Mesenteric fat pad (tissue), 1 donor: ENCODE data around the gene STIM1. TPM values are rescaled to one million over a fixed set of nuclear protein-coding genes. Genes with fewer than 3 reads are reported as not detected.

ENCODE experiments used
- DNase-seq: peaks from one replicate; pipeline ENCODE4 v3.0.0-alpha.2; 2020; ENCODE audit warnings: low spot score
- total RNA-seq: library from RNA; stranded (reverse); fragmentation: NEBNext Ultra II Directional; extraction: Animal tissue kit (Norgen Biotek cat#: 25700); gene quantifications from one replicate; pipeline ENCODE4 v1.2.1, GENCODE V29; 2021
- donor health status: DM: yes; HTN: yes; CAD: no.

STIM1 gene
- total RNA-seq, 1 donor from 2014 or later, result 125 TPM

- no peak for DNase-seq
These were observed 206.2 kb downstream of the STIM1 start for GRCh38 chr11:4061700-4062099.

GRCh38 chr11:4063348-4063747 is 207.9 kb downstream of the STIM1 start:
- no peak for DNase-seq

- no peak for DNase-seq
These were observed 209.0 kb downstream of the STIM1 start for GRCh38 chr11:4064278-4064955.

- no peak for DNase-seq
These were observed 209.6 kb downstream of the STIM1 start for GRCh38 chr11:4065086-4065485.

GRCh38 chr11:4065601-4066377 is 210.3 kb downstream of the STIM1 start:
- DNase-seq, result no peak

GRCh38 chr11:4066910-4067309 is 211.4 kb downstream of the STIM1 start:
- no peak for DNase-seq

- no peak for DNase-seq
These were observed 213.5 kb downstream of the STIM1 start for GRCh38 chr11:4068962-4069361.

GRCh38 chr11:4071325-4071724 is 215.9 kb downstream of the STIM1 start:
- DNase-seq, result no peak

GRCh38 chr11:4071914-4072313 is 216.4 kb downstream of the STIM1 start:
- no peak for DNase-seq

- no peak for DNase-seq
These were observed 217.3 kb downstream of the STIM1 start for GRCh38 chr11:4072668-4073285.

- DNase-seq, result no peak
These were observed 218.8 kb downstream of the STIM1 start for GRCh38 chr11:4074266-4074665.

- DNase-seq, result no peak
These were observed 221.3 kb downstream of the STIM1 start for GRCh38 chr11:4076774-4077173.

- DNase-seq, result no peak
These were observed 227.7 kb downstream of the STIM1 start for GRCh38 chr11:4083198-4083597.

- DNase-seq, result no peak
These were observed 229.1 kb downstream of the STIM1 start for GRCh38 chr11:4084406-4085125.

GRCh38 chr11:4085575-4085974 is 230.1 kb downstream of the STIM1 start:
- no peak for DNase-seq

GRCh38 chr11:4086575-4087353 is 231.3 kb downstream of the STIM1 start:
- no peak for DNase-seq

GRCh38 chr11:4087551-4087950 is 232.1 kb downstream of the STIM1 start:
- DNase-seq, result no peak

GRCh38 chr11:4090258-4090657 is 234.8 kb downstream of the STIM1 start:
- no peak for DNase-seq

GRCh38 chr11:4092026-4092425 is 236.6 kb downstream of the STIM1 start:
- no peak for DNase-seq

GRCh38 chr11:4093519-4094347 is 238.3 kb downstream of the STIM1 start:
- DNase-seq, result no peak
